SK-N-SH (cell line): ENCODE measurements around the gene MSX1. TPM values are rescaled to one million over a fixed set of nuclear protein-coding genes. Genes with fewer than 3 reads are reported as not detected.

ENCODE experiments used
- CTCF ChIA-PET: fragments of 300-600, 350-600 bp; formaldehyde crosslinking; extraction: SDS; loops from one replicate; lab custom pipeline; 2021; lab: Yijun Ruan, JAX
- POLR2A ChIA-PET: fragments of 350-600 bp; sonication (Branson Sonifier 250); formaldehyde crosslinking; extraction: SDS; loops from one replicate; lab custom pipeline; 2020; ENCODE audit warnings: antibody characterized with exemption, inconsistent platforms; lab: Yijun Ruan, JAX
- DNase-seq: peaks from one replicate; pipeline ENCODE4 v3.0.0; 2012
- H2AFZ ChIP-seq: fragments of 200-600 bp; sonication (generic); 2 replicates; pipeline ENCODE4 v1.8.1; 2016; ENCODE audit warnings: antibody characterized with exemption, mild to moderate bottlenecking, low read depth
- H3F3A ChIP-seq: fragments of 200-600 bp; sonication (generic); replicated peaks from 2 replicates; pipeline ENCODE3; 2016; ENCODE audit warnings: antibody characterized with exemption, mild to moderate bottlenecking; ENCODE audit not compliant: insufficient read depth
- H3K27ac ChIP-seq, 2 experiments: fragments of 200-500 bp in 1 of 2; fragments of 200-600 bp in 1 of 2; sonication (Bioruptor generic) in 1 of 2; sonication (generic), shearing (Covaris generic) in 1 of 2; 2 replicates each; pipeline versions ENCODE4 v1.5.1 to v1.6.1; 2014 to 2016; ENCODE audit warnings: low read depth in 2 of 2, inconsistent platforms in 1 of 2, low read length in 1 of 2, mild to moderate bottlenecking in 1 of 2, mixed read lengths in 1 of 2
- H3K27me3 ChIP-seq: fragments of 200-600 bp; sonication (generic), shearing (Covaris generic); 2 replicates; pipeline ENCODE4 v1.6.1; 2016; ENCODE audit warnings: mixed run types; ENCODE audit not compliant: insufficient read depth
- H3K36me3 ChIP-seq, 2 experiments: fragments of 200-500 bp in 1 of 2; fragments of 200-600 bp in 1 of 2; sonication (Bioruptor generic) in 1 of 2; sonication (generic) in 1 of 2; replicated peaks in 1 of 2; 2 replicates each; pipeline versions ENCODE3 to v1.5.1; 2014 to 2016; ENCODE audit warnings: low read length in 1 of 2, mild to moderate bottlenecking in 1 of 2; ENCODE audit not compliant: insufficient read depth in 2 of 2, control insufficient read depth in 1 of 2
- H3K4me1 ChIP-seq, 2 experiments: fragments of 200-500 bp in 1 of 2; fragments of 200-600 bp in 1 of 2; sonication (Bioruptor generic) in 1 of 2; sonication (generic), shearing (Covaris generic) in 1 of 2; 2 replicates each; pipeline versions ENCODE4 v1.5.1 to v1.6.1; 2014 to 2016; ENCODE audit warnings: low read depth in 1 of 2, low read length in 1 of 2, mixed run types in 1 of 2; ENCODE audit not compliant: insufficient read depth in 2 of 2, control insufficient read depth in 1 of 2
- H3K4me2 ChIP-seq: fragments of 200-600 bp; sonication (generic), shearing (Covaris generic); 2 replicates; pipeline ENCODE4 v1.6.1; 2017; ENCODE audit warnings: mixed run types
- H3K4me3 ChIP-seq, 2 experiments: fragments of 200-500 bp in 1 of 2; fragments of 200-600 bp in 1 of 2; sonication (Bioruptor generic) in 1 of 2; sonication (generic), shearing (Covaris generic) in 1 of 2; 2 replicates each; pipeline versions ENCODE4 v1.5.1 to v1.8.1; 2014 to 2016; ENCODE audit warnings: low read depth in 2 of 2, inconsistent platforms in 1 of 2, low read length in 1 of 2, mild to moderate bottlenecking in 1 of 2, mixed read lengths in 1 of 2, moderate library complexity in 1 of 2
- H3K79me2 ChIP-seq: fragments of 200-600 bp; sonication (generic); 2 replicates; pipeline ENCODE4 v1.8.1; 2017; ENCODE audit warnings: mild to moderate bottlenecking; ENCODE audit not compliant: insufficient read depth
- H3K9ac ChIP-seq: fragments of 200-600 bp; sonication (generic); 2 replicates; pipeline ENCODE4 v1.6.1; 2017; ENCODE audit warnings: mixed run types
- H3K9me2 ChIP-seq: fragments of 200-600 bp; sonication (generic); 2 replicates; pipeline ENCODE4 v1.6.1; 2017; ENCODE audit warnings: mixed run types
- H3K9me3 ChIP-seq: fragments of 200-600 bp; sonication (generic); 2 replicates; pipeline ENCODE4 v1.6.1; 2017; ENCODE audit warnings: mixed run types, mild to moderate bottlenecking, moderate library complexity
- H4K20me1 ChIP-seq: fragments of 200-600 bp; sonication (generic); 2 replicates; pipeline ENCODE4 v1.6.1; 2017; ENCODE audit warnings: mild to moderate bottlenecking, mixed run types; ENCODE audit not compliant: insufficient read depth
- CTCF ChIP-seq: fragments of 200-600 bp; sonication (generic); IDR thresholded peaks from 2 replicates; pipeline ENCODE4 v1.6.1; 2017; ENCODE audit warnings: antibody characterized with exemption, mild to moderate bottlenecking, moderate library complexity
- ELF1 ChIP-seq: IDR thresholded peaks from 2 replicates; pipeline ENCODE4 v1.4.0; 2012
- EZH2phosphoT487 ChIP-seq: fragments of 200-600 bp; sonication (generic); IDR thresholded peaks from 2 replicates; pipeline ENCODE4 v1.6.1; 2017; ENCODE audit warnings: low read depth, mixed run types, mild to moderate bottlenecking, antibody characterized with exemption, moderate library complexity, borderline replicate concordance
- FOXJ3 ChIP-seq: sonication (generic); formaldehyde crosslinking; IDR thresholded peaks from 2 replicates; pipeline ENCODE4 v1.5.1; 2020; ENCODE audit warnings: mild to moderate bottlenecking, missing genetic modification reagents
- FOXM1 ChIP-seq: IDR thresholded peaks from 2 replicates; pipeline ENCODE4 v1.4.0; 2012; ENCODE audit warnings: low read depth, mild to moderate bottlenecking
- GABPA ChIP-seq: IDR thresholded peaks from 2 replicates; pipeline ENCODE4 v1.4.0; 2012; ENCODE audit warnings: low read depth, mild to moderate bottlenecking
- GATA2 ChIP-seq: sonication (generic); formaldehyde crosslinking; IDR thresholded peaks from 2 replicates; pipeline ENCODE4 v1.5.0; 2020; ENCODE audit warnings: mild to moderate bottlenecking, missing genetic modification reagents
- MEF2A ChIP-seq: IDR thresholded peaks from 2 replicates; pipeline ENCODE4 v1.4.0; 2012; ENCODE audit warnings: low read depth, borderline replicate concordance
- NRF1 ChIP-seq: IDR thresholded peaks from 2 replicates; pipeline ENCODE4 v1.6.1; 2012; ENCODE audit warnings: low read depth, mild to moderate bottlenecking, low read length
- POLR2AphosphoS5 ChIP-seq: IDR thresholded peaks from 2 replicates; pipeline ENCODE4 v1.6.1; 2012; ENCODE audit warnings: low read depth, low read length
- RAD21 ChIP-seq: IDR thresholded peaks from 2 replicates; pipeline ENCODE4 v1.6.1; 2012; ENCODE audit warnings: mild to moderate bottlenecking, low read length
- RXRA ChIP-seq: IDR thresholded peaks from 2 replicates; pipeline ENCODE4 v1.4.0; 2012; ENCODE audit warnings: low read depth, mild to moderate bottlenecking, borderline replicate concordance
- SIN3A ChIP-seq: IDR thresholded peaks from 2 replicates; pipeline ENCODE4 v1.6.1; 2012; ENCODE audit warnings: low read depth, mild to moderate bottlenecking, low read length, moderate library complexity, borderline replicate concordance
- TAF1 ChIP-seq: IDR thresholded peaks from 2 replicates; pipeline ENCODE4 v1.6.1; 2012; ENCODE audit warnings: low read depth, mild to moderate bottlenecking, low read length, moderate library complexity, borderline replicate concordance
- WGBS: methylation state at CpG from one replicate; pipeline ENCODE4 v1.1.6; 2017; ENCODE audit warnings: low lambda C conversion rate; 5-methylcytosine and 5-hydroxymethylcytosine counted together
- polyA plus RNA-seq, 3 experiments: library from polyadenylated mRNA; depleted of rRNA; stranded (reverse); fragments of >200 nt; gene quantifications; 2 replicates each; pipeline ENCODE4 v1.2.3, GENCODE V29; 2012
- TF ChIP-seq, protein P1 (sequence below): IDR thresholded peaks from 2 replicates; pipeline ENCODE4; 2012
- TF ChIP-seq, protein P2 (sequence below): IDR thresholded peaks from 2 replicates; pipeline ENCODE4 v1.4.0; 2012; ENCODE audit warnings: low read depth
- TF ChIP-seq, protein P3 (sequence below): IDR thresholded peaks from 2 replicates; pipeline ENCODE4 v1.6.1; 2012; ENCODE audit warnings: mild to moderate bottlenecking, low read depth, low read length, moderate library complexity

Gene MSX1
- polyA plus RNA-seq, 1 of the 3 experiments (the other 2 are of a cell fraction), result 2.1 TPM

DNA sequence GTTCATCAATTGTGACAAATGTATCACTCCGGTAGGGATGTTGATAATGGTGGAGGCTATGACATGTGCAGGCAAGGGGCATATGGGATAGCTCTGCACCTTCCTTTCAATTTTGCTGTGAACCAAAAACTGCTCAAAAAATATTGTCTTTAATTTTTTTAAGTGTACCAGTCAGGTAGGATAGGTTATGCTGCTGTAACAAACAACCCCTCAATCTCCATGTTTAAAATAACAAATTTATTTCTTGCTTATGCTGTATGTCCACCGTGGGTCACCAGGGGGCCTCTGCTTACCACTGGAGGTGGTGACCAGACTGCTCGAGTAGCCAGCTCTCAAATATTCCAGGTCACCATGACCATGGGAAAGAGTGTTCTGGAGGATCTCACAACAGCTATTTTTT lies 23.4 kb upstream of the MSX1 start:
- Histone ChIP-seq H3K9ac (no peak overlapping the region), H4K20me1 (no peaks in the 10 kb centered on the region), H3F3A (no peaks in the 10 kb centered on the region), H3K79me2 (no peaks in the 10 kb centered on the region), H3K4me1 (no peaks in the 10 kb centered on the region), H3K4me2 (no peak overlapping the region), H3K9me2 (no peaks in the 10 kb centered on the region), H3K36me3 (no peaks in the 10 kb centered on the region), H3K9me3 (no peaks in the 10 kb centered on the region), H3K27ac (no peak overlapping the region), H3K4me3 (no peak overlapping the region), H2AFZ (no peak overlapping the region), H3K27me3 (no peaks in the 10 kb centered on the region)
- ChIA-PET CTCF (no interaction called here), POLR2A (no interaction called here)
- no peak for DNase-seq
- no peak for TF ChIP-seq ELF1
- TF ChIP-seq EZH2phosphoT487, result no peak
- TF ChIP-seq, protein P1, sequence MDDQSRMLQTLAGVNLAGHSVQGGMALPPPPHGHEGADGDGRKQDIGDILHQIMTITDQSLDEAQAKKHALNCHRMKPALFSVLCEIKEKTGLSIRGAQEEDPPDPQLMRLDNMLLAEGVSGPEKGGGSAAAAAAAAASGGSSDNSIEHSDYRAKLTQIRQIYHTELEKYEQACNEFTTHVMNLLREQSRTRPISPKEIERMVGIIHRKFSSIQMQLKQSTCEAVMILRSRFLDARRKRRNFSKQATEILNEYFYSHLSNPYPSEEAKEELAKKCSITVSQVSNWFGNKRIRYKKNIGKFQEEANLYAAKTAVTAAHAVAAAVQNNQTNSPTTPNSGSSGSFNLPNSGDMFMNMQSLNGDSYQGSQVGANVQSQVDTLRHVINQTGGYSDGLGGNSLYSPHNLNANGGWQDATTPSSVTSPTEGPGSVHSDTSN, result no peak
- no peak for TF ChIP-seq FOXM1
- TF ChIP-seq GATA2 (CRISPR knock-in tag), result no peak
- TF ChIP-seq, protein P2, sequence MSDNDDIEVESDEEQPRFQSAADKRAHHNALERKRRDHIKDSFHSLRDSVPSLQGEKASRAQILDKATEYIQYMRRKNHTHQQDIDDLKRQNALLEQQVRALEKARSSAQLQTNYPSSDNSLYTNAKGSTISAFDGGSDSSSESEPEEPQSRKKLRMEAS, result no peak
- no peak for TF ChIP-seq RAD21
- TF ChIP-seq POLR2AphosphoS5, result no peak
- TF ChIP-seq GABPA, result no peak
- TF ChIP-seq RXRA, result no peak
- TF ChIP-seq FOXJ3 (CRISPR knock-in tag), result no peak
- TF ChIP-seq MEF2A, result no peak
- TF ChIP-seq TAF1, result no peak
- TF ChIP-seq SIN3A, result no peak
- TF ChIP-seq, protein P3, sequence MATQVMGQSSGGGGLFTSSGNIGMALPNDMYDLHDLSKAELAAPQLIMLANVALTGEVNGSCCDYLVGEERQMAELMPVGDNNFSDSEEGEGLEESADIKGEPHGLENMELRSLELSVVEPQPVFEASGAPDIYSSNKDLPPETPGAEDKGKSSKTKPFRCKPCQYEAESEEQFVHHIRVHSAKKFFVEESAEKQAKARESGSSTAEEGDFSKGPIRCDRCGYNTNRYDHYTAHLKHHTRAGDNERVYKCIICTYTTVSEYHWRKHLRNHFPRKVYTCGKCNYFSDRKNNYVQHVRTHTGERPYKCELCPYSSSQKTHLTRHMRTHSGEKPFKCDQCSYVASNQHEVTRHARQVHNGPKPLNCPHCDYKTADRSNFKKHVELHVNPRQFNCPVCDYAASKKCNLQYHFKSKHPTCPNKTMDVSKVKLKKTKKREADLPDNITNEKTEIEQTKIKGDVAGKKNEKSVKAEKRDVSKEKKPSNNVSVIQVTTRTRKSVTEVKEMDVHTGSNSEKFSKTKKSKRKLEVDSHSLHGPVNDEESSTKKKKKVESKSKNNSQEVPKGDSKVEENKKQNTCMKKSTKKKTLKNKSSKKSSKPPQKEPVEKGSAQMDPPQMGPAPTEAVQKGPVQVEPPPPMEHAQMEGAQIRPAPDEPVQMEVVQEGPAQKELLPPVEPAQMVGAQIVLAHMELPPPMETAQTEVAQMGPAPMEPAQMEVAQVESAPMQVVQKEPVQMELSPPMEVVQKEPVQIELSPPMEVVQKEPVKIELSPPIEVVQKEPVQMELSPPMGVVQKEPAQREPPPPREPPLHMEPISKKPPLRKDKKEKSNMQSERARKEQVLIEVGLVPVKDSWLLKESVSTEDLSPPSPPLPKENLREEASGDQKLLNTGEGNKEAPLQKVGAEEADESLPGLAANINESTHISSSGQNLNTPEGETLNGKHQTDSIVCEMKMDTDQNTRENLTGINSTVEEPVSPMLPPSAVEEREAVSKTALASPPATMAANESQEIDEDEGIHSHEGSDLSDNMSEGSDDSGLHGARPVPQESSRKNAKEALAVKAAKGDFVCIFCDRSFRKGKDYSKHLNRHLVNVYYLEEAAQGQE, result no peak
- TF ChIP-seq CTCF, result no peak
- TF ChIP-seq NRF1, result no peak
- WGBS, result 34% methylated on average over 3 of the region's 3 CpGs
